Head of caudate nucleus (tissue), 42 donors: Measurements from ENCODE around the gene GRAMD2B.
"Not testable (repeated sequence)": the region's sequence is repeated elsewhere in the genome, so short reads cannot be mapped to it uniquely, and the experiment has no call there.

Experiments used
- DNase-seq, 42 donors: peaks; one replicate each; pipeline versions ENCODE4 v3.0.0 to v3.0.0-alpha.2; 2020 to 2021; ENCODE audit warnings: mixed read lengths in 7 of 42
- intact Hi-C: fragments of 100-400 bp; cut with DNase I; formaldehyde crosslinking; loops from one replicate; pipeline ENCODE4 v1.15.0; 2022

GRAMD2B gene

GRCh38 chr5:126422994-126423788, at the start of gene GRAMD2B:
Gene GRAMD2B, plus strand, starts transcription at chr5:126423409. Its CDS starts 198 bp downstream, at chr5:126423607.
- peak; percentile 64 to 90 (median 80) for DNase-seq
- intact Hi-C loops, result no loop called here

GRCh38 chr5:126374109-126374416, 49.1 kb upstream of the GRAMD2B start:
- intact Hi-C loops, result no loop called here
- no peak for DNase-seq

- DNase-seq, result peak in 23 of 42 donors; percentile 1 to 59 (median 21)
- intact Hi-C loops, result no loop called here
Observed at GRCh38 chr5:126376443-126376842, 46.8 kb upstream of the GRAMD2B start.

- intact Hi-C loops, result no loop called here
- no peak for DNase-seq
Observed at GRCh38 chr5:126377424-126377823, 45.8 kb upstream of the GRAMD2B start.

- intact Hi-C loops, DNase-seq: not testable (repeated sequence)
Observed at GRCh38 chr5:126380316-126380715, 42.9 kb upstream of the GRAMD2B start.

GRCh38 chr5:126383246-126383645, 40.0 kb upstream of the GRAMD2B start:
- intact Hi-C loops, result no loop called here
- DNase-seq, result no peak

- intact Hi-C loops, result no loop called here
- DNase-seq, result no peak
Observed at GRCh38 chr5:126383776-126384175, 39.4 kb upstream of the GRAMD2B start.

- intact Hi-C loops, result no loop called here
- DNase-seq, result no peak
Observed at GRCh38 chr5:126384985-126385384, 38.2 kb upstream of the GRAMD2B start.

GRCh38 chr5:126385524-126386502, 37.4 kb upstream of the GRAMD2B start:
- intact Hi-C loops, result no loop called here
- DNase-seq, result no peak

GRCh38 chr5:126389179-126389578, 34.0 kb upstream of the GRAMD2B start:
- intact Hi-C loops, result no loop called here
- DNase-seq, result no peak

GRCh38 chr5:126390051-126390450, 33.2 kb upstream of the GRAMD2B start:
- DNase-seq, result no peak

GRCh38 chr5:126391386-126391785, 31.8 kb upstream of the GRAMD2B start:
- intact Hi-C loops, result no loop called here
- DNase-seq, result no peak

More at GRCh38 chr5:126390051-126390450, 33.2 kb upstream of the GRAMD2B start:
- intact Hi-C loops, result no loop called here

GRCh38 chr5:126394211-126394788, 28.9 kb upstream of the GRAMD2B start:
- no peak for DNase-seq
- intact Hi-C loops, result no loop called here

- intact Hi-C loops, result no loop called here
- peak in 3 of 42 donors; percentile 6 to 45 (median 15) for DNase-seq
Observed at GRCh38 chr5:126395198-126395597, 28.0 kb upstream of the GRAMD2B start.

GRCh38 chr5:126395605-126396004, 27.6 kb upstream of the GRAMD2B start:
- intact Hi-C loops, result no loop called here
- no peak for DNase-seq

GRCh38 chr5:126396721-126397120, 26.5 kb upstream of the GRAMD2B start:
- DNase-seq, intact Hi-C loops: not testable (repeated sequence)

- no peak for DNase-seq
- intact Hi-C loops, result no loop called here
Observed at GRCh38 chr5:126398791-126399190, 24.4 kb upstream of the GRAMD2B start.

GRCh38 chr5:126400621-126401251, 22.5 kb upstream of the GRAMD2B start:
- no peak for DNase-seq
- intact Hi-C loops, result no loop called here
